Dedifferentiated amniotic fluid mesenchymal stem cell (primary cell): ENCODE data around the gene PKD1L1.
"Not testable (repeated sequence)": the region's sequence is repeated elsewhere in the genome, so short reads cannot be mapped to it uniquely, and the experiment has no call there.

ENCODE experiments used
- DNase-seq: peaks from one replicate; pipeline ENCODE4 v3.0.0-alpha.2; 2016; ENCODE audit errors: extremely low spot score

Gene PKD1L1, protein sequence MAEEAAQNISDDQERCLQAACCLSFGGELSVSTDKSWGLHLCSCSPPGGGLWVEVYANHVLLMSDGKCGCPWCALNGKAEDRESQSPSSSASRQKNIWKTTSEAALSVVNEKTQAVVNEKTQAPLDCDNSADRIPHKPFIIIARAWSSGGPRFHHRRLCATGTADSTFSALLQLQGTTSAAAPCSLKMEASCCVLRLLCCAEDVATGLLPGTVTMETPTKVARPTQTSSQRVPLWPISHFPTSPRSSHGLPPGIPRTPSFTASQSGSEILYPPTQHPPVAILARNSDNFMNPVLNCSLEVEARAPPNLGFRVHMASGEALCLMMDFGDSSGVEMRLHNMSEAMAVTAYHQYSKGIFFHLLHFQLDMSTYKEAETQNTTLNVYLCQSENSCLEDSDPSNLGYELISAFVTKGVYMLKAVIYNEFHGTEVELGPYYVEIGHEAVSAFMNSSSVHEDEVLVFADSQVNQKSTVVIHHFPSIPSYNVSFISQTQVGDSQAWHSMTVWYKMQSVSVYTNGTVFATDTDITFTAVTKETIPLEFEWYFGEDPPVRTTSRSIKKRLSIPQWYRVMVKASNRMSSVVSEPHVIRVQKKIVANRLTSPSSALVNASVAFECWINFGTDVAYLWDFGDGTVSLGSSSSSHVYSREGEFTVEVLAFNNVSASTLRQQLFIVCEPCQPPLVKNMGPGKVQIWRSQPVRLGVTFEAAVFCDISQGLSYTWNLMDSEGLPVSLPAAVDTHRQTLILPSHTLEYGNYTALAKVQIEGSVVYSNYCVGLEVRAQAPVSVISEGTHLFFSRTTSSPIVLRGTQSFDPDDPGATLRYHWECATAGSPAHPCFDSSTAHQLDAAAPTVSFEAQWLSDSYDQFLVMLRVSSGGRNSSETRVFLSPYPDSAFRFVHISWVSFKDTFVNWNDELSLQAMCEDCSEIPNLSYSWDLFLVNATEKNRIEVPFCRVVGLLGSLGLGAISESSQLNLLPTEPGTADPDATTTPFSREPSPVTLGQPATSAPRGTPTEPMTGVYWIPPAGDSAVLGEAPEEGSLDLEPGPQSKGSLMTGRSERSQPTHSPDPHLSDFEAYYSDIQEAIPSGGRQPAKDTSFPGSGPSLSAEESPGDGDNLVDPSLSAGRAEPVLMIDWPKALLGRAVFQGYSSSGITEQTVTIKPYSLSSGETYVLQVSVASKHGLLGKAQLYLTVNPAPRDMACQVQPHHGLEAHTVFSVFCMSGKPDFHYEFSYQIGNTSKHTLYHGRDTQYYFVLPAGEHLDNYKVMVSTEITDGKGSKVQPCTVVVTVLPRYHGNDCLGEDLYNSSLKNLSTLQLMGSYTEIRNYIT (N-terminal part only)

GRCh38 chr7:47948141-47948790 lies at the start of gene PKD1L1:
TSS of gene PKD1L1 (minus strand) at chr7:47948466. CDS start at chr7:47948440, 26 bp downstream.
- no peak for DNase-seq

DNA sequence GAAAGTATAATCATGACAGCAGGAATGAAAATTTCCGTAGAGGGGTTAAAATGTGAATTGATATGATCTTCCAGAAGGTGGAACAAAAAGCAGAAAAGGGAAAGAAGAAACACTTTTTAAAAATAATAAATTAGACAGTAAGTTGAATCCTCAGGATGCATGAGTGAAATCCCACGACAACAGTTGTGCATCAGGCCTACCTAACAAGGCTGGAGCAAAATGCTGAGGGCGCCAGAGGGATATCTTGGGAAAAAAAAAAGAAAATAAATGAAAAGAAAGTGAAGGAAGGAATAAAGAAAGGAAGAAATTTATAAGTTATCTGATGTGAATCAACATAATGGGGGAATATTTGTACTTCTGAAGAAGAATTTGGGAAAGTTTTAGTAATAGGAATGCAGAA lies 44.2 kb upstream of the PKD1L1 start:
- no peak for DNase-seq

DNA sequence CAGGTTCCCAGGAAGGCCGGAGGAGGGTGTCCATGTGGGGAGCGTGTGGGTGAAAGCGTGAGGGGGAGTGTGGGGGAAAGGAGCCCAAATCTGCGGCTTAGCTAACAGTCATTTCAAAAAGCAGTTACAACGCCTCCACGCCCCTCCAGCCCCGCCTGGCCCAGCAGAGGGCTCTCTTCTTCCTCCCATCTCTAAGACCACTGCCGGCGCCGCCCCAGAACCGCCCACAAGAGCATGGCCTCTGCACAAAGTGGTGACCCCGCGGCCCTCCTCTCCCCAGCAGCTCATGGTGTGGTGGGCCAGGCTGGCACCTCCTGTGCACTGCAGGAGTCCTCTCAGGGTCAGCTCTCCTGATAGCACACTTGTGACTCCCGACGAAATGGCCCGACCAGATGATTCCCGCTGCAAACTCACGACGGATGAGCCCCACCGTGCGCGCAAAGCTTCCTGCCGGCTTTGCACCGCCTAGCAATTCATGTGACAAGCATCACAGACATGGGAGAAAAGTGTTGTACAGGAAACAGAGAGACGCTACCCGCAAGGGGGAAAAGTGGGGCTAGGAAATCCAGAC lies 43.6 kb upstream of the PKD1L1 start:
- peak; percentile 66 for DNase-seq

GRCh38 chr7:47991270-47991669 lies 43.0 kb upstream of the PKD1L1 start:
- no peak for DNase-seq

- no peak for DNase-seq
Observed at GRCh38 chr7:47990592-47990991, 42.3 kb upstream of the PKD1L1 start.

DNA sequence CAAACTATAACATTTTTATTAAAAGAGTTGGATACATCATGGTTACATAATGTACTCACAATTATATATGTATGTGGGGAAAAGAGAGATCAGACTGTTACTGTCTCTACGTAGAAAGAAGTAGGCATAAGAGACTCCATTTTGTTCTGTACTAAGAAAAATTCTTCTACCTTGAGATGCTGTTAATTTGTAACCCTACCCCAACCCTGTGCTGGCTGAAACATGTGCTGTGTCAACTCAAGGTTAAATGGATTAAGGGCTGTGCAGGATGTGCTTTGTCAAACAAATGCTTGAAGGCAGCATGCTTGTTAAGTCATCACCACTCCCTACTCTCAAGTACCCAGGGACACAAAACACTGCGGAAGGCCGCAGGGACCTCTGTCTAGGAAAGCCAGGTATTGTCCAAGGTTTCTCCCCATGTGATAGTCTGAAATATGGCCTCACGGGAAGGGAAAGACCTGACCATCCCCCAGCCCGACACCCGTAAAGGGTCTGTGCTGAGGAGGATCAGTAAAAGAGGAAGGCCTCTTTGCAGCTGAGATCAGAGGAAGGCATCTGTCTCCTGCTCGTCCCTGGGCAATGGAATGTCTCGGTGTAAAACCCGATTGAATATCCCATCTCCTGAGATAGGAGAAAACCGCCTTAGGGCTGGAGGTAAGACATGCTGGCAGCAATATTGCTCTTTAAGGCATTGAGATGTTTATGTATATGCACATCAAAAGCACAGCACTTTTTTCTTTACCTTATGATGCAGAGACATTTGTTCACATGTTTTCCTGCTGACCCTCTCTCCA lies 41.5 kb upstream of the PKD1L1 start:
- not testable (repeated sequence) for DNase-seq

DNA sequence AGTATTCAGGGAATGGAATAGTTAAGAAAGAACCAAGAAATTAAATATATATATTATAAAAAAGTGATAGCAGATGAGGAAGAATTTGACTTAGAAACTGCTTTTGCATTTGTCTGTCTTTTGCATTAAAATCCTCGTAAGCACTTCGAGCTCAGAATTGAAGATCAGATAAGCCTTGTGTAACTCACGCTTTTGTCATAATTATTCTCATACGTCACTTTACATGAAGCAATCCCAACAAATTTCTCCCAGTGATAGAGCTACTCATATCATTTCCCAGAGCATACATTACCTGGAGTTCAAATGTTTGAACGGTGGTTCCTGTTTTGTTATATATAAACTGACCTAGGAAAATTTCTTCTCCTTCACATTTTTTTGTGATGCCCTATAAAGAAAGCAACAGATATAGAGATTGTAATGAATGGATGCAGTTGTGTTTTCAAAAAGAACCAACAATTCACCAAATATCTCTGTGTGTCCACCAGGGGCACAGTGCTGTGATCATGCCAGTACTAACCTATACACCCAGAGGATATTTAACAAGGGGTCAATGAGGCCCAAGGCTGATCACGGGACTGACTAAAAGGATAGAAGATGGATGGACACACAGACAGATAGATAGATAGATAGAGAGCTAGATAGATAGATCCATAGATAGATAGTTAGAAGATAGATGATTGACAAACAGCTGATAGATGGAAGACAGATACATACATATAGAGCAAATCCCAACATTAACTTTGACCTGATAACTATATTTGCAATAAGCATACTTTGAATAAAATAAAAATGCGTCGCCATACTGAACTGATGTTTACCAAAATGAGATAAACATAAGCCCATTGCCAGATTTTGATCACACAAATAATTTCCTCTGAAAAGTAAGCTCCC lies 40.5 kb upstream of the PKD1L1 start:
- no peak for DNase-seq

- DNase-seq: no peak
Observed at GRCh38 chr7:47982610-47983009, 34.3 kb upstream of the PKD1L1 start.

DNA sequence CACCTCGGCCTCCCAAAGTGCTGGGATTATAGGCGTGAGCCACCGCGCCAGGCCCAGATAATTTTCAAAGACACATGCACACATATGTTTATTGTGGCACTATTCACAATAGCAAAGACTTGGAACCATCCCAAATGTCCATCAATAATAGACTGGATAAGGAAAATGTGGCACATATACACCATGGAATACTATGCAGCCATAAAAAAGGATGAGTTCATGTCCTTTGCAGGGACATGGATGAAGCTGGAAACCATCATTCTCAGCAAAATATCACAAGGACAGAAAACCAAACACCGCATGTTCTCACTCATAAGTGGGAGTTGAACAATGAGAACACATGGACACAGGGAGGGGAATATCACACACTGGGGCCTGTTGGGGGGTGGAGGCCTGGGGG lies 32.4 kb upstream of the PKD1L1 start:
- not testable (repeated sequence) for DNase-seq

DNA sequence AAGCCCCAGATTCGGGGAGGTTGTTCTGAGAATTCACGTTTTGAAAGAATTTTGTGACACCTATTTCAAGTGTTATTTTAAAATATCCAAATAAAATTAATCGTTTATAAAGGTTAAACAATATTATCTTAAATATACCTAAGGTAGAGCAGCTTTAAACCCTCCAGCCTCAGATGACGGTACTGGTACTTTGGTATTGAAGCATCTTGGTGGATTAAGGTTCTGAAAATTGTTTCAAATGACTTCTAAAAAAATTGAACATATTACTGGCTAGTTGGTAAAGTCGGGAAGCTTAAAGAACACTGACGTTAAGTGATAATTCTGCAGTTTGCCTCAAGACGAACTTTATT lies 31.5 kb upstream of the PKD1L1 start:
- no peak for DNase-seq

- peak; percentile 77 for DNase-seq
Observed at GRCh38 chr7:47979145-47979831, 31.0 kb upstream of the PKD1L1 start, which contains the start of gene HUS1. TSS of gene HUS1 (minus strand) at chr7:47979615. CDS start at chr7:47979519, 96 bp downstream.

GRCh38 chr7:47978790-47979144 lies 30.5 kb upstream of the PKD1L1 start:
- no peak for DNase-seq

DNA sequence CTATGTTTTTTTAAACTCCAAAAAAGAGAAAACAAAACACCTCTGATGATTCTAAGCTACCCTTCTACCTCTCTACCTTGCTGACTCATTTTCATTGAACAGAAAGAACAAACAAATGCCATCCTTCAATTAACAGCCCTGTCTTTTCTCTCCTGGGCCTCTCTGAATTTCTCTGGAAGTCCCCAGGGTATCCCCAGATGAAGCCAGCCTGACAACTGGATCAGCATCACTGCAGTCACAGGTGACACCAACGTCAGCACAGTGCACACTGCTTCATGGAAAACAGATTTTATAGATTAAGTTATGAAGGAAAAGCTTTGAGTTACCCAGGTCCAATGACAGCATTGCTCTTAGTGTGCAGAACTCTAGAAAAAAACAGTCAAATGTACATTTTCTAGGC lies 25.5 kb upstream of the PKD1L1 start:
- no peak for DNase-seq

DNA sequence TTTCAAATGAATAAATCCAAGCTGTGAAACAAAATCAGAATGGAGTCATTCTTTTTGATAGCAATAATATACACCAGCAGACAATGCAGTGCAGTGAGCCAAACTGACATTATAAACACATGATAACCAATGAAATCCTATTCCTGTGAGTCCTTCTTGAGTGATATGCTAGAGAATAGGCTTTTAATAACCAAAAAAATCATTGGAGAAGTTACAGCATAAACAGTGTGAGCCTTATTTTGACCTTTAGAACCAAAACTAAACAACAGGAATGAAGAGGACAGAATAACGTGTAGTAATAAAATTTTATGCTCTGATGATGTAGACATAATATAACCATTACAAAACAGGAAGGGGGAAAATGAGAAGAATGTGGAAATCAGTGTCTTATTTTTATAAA lies 22.5 kb upstream of the PKD1L1 start:
- no peak for DNase-seq

DNA sequence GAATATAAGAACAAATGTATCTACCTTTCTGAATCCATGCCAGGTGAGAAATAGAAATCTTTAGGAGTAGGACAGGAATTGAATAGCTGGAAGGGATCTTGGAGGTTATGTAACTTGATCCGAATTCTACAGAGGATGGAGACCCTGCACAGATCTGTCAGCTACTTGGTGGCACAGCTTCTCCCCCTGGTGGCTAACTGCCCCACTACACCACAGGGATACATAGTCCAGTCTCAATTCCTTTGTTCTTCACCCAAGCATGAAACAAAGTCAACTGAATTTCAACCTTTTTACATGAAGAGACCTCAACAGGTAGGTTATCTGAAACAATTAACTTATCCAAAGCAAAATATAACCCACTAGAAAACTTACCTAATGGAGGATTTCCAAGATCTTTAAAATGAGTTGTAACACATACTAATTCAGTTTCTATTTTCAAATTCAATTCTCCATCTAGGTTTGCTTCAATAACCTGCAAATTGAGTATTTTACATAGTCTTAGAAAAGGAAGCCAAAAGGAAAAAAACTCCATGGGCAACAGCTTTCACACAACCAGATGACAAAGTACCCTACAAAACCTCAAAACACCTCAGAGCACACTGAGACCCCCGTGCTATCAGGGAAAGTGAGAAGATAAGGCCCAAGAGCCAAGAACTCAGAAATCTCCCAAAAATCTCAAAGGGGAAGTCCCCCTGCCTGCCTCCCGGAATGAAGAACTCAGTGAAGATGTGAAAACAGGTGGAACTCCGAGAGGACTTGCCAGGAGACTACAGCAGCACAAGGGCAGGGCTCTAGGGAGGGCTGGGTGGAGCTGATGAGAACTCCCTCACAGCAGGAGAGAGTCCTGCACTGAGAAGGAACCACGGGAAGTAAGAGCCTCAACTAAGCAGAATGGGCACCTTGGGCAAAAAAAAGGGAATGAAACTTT lies 20.8 kb upstream of the PKD1L1 start:
- peak; percentile 52 for DNase-seq

GRCh38 chr7:47967708-47968107 lies 19.4 kb upstream of the PKD1L1 start:
- DNase-seq: no peak

DNA sequence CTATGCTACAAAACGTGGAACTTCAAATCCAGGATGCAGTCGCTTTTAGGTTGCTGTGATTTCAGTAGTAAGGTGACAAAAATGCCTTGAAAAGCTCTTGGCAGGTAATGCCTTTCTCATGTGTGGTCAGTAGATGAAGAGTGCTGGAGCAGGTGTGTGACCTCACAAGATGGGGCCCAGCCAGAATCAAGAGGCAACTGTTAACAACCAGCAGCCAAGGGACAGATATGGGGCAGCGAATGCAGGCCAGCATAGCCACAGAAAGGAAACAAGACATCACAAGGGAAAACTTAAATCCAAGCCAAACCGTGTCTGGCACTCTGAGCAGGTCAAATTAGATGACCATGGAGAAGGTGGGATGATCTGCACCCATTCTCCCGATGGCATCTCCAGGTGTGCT lies 18.9 kb upstream of the PKD1L1 start:
- DNase-seq: no peak

- DNase-seq: no peak
Observed at GRCh38 chr7:47965456-47965855, 17.2 kb upstream of the PKD1L1 start.
